Activated CD4-positive, alpha-beta T cell treated with anti-CD3 and anti-CD28 coated beads, Interleukin-2, amount 50 U/mL, for 16 hours (primary cell): ENCODE measurements around the gene ZDHHC23.

Experiments used
- DNase-seq: peaks from one replicate; pipeline ENCODE4 v3.0.0-alpha.2; 2020

ZDHHC23 gene

GRCh38 chr3:114011059-114011797 lies 63.4 kb downstream of the ZDHHC23 start:
- no peak for DNase-seq
